ENCODE data around the gene CNTN1.
A peak's percentile ranks its signal among the peaks of the same experiment; 100 is the strongest.

The CNTN1 gene

DNA sequence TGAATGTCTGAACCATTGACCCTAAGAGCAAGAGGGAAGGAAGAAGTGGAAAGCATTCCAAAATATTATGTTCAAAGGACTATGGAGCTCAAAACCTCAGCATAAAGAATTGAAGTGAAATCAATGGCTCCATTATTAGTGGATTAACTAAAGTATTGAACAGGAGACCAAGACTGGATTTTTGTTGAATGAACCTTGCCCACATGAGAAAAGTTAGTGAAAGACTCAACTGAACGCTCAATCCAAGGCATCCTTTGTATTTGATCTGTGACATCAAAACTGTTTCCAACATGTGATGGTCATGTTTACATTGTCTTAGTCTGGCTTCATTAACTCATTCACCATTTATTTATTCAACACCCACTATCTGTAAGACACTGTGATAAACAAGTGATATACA, 161.0 kb downstream of the CNTN1 start:
- no peak for DNase-seq (ENCODE audit: low spot score)

DNA sequence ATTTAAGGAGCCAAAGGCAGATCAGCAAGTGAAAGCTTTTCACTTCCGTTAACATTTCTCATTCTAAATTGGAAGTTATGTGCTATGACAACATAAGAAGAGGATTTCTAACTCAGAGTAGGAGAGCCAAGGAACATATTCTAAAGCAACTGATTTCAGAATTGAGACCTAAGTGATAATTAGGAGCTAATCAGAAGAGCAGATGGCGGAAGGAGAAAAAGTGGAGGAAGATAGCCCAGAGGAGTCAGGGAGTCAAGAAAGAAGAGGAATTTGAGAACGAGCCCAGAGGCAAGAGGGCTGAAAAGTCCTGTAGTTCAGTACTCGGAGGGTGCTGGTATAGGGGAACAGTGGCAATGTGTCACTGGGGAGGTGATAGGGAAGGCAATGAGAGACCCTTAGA, 162.4 kb downstream of the CNTN1 start:
- DNase-seq (ENCODE audit: low spot score), result no peak

DNA sequence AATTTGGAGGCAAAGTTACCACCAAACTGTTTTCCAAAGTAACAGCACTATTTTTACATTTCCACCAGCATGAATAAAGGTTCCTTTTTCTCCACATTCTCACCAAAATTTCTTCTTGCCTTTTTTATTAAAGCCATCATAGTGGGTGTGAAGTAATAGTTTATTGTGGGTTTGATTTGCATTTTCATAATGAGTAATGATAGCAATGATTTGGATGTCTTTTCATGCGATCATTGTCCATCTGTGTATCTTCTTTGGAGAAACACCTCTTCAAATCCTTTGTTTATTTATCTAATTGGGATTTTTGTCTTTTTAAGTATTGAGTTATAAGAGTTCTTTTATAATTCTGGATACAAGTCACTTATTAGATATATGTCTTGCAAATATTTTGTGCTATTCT, 172.7 kb downstream of the CNTN1 start:
- no peak for DNase-seq (ENCODE audit: low spot score)

DNA sequence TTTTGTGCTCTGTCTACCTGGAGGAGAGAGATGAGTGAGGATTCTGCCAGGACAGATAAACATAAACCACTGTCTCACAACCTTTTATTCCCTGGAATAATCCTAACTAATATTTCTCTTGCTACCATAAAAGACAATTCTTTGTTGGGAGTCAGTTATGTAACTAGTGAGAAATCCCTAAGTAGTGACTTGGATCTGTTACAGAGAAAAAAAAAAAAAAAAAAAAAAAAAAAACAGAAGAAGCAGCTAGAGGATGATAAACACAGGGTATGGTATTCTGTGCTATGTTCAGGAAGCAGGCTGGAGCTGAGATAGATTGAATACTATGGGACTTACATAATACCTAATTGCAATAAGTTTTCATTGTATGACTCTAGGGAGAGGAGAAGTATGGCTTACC, 178.7 kb downstream of the CNTN1 start:
- no peak for DNase-seq (ENCODE audit: low spot score)

DNA sequence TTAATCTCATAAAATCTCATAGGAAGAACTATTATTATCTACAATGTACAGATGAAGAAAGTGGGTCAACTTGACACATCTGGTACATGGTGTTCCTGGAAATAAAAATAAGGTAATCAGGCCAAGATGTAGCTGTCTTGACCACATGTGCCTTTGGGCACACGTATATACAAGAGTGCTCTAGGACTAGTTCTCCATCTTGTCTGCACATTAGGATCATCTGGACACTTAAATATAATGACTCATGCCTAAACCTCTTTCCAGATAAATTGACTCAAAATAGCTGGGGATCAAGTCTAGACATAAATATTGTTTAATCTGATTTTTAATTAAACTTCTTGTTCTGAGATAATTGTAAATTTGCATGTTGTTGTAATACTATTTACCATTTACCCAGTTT, 182.6 kb downstream of the CNTN1 start:
- no peak for DNase-seq (ENCODE audit: low spot score)

DNA sequence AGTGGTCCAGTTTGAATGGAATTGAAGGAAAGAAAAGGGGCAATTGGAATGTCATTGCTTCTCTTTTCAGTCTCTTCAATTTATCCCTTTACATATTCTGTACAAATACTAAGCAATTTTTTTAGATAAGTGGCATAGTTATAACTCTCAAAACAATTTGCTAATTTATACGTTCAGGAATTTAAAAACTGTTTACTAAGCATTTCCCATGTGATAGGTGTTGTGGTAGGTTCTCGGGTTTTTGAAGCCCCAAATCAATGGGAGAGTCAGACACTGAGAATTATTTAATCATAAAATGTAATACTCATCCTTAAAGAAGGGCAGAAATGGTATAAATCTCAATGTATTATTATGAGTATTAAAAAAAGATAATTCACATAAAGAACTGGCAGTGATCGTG, 197.1 kb downstream of the CNTN1 start:
- DNase-seq (ENCODE audit: low spot score), result no peak

DNA sequence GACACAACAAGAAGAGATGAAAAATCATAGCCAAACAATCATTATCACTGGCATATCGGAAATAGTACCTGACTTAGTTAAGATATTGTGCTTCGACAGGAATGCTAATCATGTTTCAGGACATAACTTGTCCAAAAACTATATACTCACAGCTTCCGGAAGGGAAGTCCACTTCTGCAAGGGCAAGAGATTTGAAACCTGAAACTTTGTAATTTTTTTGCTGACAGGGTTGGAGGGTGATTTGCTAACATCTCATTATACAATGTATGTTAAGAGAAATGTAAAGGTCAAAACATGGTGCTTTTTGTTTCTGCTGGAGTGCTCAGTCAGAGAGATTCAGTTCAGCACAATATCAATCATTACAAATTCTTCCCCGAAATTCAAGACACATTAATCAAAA, 200.3 kb downstream of the CNTN1 start:
- no peak for DNase-seq (ENCODE audit: low spot score)

DNA sequence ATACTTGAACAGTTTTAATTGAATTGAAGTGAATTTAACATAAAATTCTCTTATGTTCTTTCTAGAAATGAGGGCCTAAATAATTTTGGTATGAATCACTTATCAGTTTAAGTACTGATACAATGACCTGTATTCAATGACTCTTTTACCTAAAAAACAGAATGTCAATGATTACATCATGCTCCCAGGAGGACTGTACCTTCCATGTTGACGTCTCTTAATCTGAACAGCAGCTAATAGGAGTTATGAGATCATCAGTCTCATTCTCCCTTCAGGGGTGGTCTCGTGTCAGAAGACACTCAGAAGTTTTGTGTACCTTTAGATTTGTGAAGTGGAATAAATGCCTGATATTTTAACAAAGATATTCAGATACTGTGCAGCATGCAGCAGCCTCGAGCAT, 206.3 kb downstream of the CNTN1 start:
- DNase-seq (ENCODE audit: low spot score), result no peak

DNA sequence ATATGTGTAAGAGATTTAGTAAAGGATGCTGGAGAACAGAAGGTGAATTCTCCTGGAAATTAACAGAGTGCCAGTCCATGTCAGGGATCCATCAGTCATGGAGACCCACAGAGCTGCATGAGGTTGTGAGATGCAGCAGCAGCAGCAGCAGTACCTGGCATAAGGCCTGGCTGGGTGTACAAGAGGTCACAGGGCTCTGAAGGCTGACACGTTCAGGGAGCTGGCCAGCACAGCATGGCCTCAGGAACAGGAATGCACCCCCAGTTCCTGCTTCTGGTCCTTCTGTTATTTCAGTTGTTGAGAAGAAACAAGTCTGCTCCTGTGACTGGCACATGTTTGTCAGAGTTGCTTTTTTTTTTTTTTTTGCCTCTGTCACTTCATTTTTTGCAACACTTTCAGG, 210.8 kb downstream of the CNTN1 start:
- no peak for DNase-seq (ENCODE audit: low spot score)

DNA sequence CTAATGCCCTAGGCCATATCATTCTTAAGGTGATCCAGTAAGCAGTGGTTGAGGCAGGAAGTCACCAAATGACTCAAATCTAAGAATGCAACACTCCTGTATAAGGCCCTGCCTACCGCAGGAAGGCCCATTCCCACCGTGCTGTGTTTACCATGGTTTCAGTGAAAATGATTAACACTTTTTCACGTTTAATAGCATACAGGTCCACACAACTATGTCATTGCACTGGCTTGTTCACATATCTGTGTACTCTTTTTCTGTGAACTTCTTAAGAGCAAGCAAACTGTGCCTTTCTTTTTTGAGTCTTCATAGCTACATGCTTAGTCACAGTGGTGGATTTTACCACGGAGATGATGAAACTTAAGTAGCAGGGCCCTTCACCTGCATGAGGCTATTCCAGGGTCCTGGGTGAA, 214.9 kb downstream of the CNTN1 start:
- peak; percentile 18 for DNase-seq (ENCODE audit: low spot score)

DNA sequence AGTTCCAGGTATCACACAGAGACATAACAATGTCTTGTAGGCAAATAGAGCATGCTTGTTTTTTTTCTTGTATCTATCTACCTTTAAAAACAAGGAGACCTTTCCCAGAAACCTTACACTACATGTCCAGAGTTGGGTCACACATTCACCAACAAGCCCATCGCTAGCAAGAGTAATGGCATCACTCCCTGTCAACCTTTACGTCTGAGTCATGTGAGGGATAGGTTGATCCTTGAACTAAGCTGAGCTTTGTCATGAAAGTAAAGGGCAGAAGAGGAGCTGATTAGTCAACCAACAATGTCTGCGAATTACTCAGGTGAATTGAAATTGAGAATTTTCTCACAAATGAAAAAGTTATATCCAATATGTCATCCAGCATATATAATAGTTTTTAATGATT, 219.4 kb downstream of the CNTN1 start:
- no peak for DNase-seq (ENCODE audit: low spot score)

DNA sequence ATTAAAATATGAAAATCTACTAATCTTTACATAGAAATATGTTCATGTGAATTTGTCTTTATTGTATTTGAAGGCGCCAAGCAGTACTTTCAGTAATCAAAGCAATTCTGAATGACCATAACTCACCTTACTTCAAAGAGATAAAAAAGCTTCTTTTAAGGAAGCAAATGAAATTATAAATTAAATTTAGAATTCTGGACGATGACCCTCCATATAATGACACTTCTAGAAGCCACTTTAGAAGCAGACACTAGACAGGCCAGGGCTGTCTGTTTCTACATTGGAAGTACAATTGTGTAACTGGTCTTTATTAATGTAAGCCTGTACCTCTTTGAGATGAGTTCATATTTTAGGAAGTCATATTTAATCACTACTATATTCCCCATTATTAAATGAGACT, 222.9 kb downstream of the CNTN1 start:
- no peak for DNase-seq (ENCODE audit: low spot score)

DNA sequence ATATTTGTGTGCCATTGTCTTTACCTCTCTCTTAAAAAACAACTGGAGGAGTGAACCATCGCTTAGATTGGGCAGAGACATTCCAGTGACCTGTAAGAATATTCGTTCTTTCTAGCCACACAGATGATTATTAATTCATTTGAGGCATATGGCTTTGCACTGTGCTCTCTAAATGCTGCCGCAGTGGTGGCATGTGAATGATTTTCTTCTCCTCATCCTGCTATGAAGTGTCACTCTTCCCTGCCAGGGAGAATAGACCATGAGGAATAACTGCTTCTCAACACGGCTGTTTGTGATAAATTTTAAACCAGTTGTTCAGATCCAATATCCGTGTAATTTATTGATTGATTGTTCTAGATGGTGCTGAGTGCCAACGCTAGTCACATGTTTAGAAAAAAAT, 225.3 kb downstream of the CNTN1 start:
- DNase-seq (ENCODE audit: low spot score), result no peak

DNA sequence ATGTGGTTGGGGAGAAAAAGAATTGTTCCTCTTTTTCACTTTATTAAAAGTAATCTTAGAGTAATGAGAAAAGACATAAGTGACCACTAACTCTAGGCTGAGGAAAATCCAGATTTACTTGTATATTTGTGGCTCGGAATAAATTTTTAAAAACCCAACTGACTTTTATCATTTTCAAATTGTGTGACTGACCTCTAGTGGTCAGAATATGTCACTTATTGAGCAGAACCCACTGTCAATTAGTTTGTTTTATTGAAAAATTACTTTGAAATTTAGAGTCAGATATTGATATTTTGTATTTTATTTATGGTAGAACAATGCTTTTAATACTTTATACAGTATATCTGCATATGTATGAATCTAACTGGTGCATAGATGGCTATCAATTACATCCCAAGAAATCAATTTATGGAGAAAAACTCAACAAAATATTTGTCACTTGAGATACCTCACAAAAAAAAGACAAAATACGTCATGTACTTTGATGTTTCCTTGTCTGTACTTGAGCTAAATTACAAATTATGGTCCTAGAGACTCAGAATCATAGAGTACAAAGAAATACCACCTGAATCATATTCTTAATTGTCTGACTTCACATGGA, 229.4 kb downstream of the CNTN1 start:
- peak; percentile 15 for DNase-seq (ENCODE audit: low spot score)

DNA sequence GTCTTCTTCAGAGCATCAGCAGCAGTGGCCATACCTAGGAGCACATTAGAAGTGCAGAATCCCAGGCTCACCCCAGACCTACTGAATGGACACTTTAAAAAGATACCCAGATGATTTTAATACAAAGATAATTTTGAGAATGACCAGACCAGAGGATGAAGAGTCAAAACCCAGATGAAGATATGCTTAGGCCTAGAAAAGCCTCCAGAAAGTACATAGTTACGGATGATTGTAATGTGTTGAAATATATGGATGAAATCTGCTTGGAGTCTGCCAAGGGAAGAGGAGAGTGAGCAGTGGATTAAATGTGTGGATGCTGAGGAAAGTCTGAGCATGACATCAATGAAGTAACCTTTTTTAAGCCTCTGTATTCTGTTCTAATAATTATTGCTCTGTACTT, 245.7 kb downstream of the CNTN1 start:
- DNase-seq (ENCODE audit: low spot score), result no peak

DNA sequence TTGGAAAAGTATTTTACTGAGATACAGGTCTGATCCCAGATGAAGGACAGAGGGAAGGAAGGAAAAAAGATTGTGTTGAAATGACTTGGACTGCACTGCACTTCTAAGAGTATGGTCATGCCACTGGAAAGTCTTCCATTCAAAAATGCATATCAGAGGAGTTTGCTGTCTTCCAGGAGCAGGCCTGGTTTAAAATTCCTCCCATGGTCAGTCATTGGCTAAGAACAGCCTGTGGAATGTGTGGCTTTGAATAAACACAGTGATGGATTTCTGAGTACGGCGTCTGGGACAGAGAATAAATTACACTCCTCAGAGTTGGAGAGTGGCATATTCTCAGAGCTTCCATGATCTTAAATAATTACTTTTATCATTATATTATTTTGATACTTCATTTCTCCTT, 250.1 kb downstream of the CNTN1 start:
- no peak for DNase-seq (ENCODE audit: low spot score)

DNA sequence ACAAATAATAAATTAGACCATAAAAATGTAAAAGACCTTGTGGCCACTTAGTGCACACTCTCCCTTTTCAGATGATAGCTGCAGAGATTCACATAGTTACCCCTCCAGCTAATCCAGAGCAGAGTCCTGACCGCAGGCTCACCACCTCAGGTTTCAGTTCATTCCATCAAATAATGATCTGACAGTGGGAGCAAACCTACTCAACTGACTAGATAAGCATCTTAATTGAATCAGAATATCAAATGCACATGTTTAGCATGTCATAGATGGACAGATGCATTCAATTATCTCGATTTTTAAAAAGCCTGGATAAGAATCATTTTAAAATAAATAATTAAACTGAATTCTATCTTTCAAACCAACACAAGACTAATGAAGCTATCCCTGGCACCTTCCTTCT, 253.5 kb downstream of the CNTN1 start:
- DNase-seq (ENCODE audit: low spot score), result no peak

DNA sequence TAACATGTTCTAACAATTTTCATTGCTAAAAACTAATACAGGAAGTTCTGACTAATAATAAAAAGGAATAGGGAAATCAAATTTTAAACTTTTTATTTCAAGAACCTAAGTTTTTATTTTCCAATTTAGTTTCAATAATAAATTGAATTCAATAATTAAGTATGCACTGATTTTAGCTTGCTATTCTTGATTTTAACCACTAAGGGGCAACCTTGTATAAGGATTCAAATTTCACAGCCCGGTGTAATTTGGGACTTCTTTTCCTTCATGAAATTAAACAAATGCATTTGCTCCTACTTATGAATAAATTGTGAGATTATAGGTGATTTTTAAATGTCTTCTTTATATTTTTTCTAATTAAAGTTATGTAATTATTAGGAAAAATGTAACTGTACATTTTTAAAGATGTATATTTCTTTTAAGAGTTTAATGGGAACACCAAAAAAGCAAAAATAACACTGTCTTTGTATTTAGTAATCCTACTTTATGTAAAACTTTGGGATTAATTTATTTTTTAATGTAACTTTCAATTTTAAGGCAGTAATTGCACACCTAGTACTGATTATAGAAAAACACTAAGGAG, 254.5 kb downstream of the CNTN1 start:
- DNase-seq (ENCODE audit: low spot score), result peak; percentile 60

DNA sequence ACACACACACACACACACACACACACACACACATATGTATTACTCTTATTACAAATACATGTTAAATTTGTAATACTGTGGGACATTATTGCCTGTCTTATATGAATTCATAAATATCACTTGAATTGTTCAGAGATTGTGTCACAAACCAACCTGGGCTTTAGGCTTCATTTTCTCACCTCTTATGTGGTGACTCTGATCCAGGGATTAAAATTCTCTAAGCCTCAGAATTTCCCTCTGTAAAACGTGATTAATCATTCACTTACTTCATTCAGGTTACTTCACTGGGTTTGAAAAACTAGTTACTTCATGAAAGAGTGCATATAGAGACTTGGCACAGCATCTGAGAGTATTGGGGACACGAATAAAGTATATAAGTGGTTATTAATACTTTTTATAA, 255.6 kb downstream of the CNTN1 start:
- DNase-seq (ENCODE audit: low spot score), result peak; percentile 12

DNA sequence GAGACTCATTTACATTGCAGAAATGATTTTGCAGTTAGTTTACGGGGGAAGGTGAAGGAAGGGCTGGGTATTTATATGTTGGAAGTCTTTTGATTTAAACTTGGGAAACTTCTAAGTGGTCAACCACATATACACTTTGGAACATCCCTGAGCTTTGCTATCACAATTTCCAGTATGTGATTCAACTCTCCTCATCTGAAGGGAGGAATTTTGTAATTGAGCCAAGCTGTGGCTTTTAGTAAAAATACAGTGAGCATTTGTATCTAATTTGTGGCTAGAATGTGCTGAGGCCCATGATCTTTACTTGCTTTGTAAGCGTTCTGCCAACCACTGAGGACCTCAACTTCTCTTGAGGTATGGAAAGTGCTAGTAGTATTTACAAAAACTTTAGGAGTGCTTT, 260.8 kb downstream of the CNTN1 start:
- no peak for DNase-seq (ENCODE audit: low spot score)

DNA sequence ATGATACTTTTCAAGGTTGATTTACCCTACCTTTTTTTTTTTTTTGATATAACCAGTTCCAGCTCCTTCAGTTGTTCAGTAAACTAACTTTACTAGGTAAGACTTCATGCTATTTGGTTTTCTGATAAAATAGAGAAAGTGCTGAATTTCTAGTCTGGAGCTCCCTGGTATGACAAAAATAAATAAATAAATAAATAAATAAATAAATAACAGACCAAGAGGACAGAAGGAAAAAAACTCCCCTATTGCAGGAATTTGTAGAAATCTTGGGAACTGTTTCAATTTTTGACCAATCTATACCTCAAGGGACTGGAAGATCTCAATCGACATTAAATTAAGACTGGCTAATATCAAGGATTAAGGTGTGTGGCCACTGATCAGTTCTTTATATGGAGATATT, 265.2 kb downstream of the CNTN1 start:
- no peak for DNase-seq (ENCODE audit: low spot score)

DNA sequence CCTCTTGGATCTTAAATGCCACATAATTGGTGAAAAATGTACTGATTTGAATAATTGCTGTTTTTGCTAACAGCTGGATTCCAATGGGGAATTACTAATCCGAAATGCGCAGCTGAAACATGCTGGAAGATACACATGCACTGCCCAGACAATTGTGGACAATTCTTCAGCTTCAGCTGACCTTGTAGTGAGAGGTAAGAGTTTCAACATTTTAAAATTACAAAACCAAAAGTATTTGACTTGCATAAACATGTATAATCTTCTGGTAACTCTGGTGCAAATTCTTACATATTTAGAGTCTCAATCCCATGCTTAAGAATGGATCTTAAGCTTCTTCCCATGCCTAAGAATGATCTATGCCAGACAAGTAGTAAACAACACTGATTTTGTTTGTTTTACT, 266.8 kb downstream of the CNTN1 start:
- no peak for DNase-seq (ENCODE audit: low spot score)

DNA sequence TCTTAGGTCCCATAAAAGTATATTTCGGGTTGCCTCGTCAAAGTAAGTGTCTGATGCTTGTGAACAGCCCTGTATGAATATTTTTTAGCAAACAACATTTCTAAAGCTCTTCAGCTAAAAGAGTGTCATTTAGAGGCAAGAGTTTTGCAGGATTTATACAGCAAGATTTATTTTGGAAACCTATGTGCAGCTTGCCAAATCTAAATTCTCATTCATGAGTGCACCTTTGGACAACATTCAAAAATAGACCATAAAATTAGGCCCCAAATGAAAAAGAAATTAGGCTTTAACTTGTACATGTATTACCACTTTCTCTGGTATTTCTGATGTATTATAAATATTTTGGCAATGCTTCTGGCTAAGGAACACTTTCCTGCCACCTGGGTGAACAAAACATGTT, 271.5 kb downstream of the CNTN1 start:
- no peak for DNase-seq (ENCODE audit: low spot score)

DNA sequence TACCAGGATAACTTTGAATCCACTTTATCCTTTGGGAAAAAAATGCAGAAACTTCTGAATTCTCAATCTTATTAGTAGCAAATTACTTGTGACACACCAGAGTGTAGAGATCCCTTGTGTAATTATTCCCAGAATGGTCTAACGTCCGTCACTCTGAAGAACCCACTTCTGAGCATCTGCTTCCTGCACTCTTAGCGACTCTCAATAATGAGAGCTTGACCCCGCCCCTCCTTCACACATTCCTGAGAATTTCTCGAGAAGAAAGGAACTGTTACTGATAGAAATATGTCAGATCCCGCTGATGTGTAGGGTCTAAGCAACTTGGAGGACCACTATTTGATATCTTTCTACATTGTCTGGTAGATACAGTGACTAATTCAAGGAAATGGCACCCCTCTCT, 277.6 kb downstream of the CNTN1 start:
- DNase-seq (ENCODE audit: low spot score), result no peak
